Endometrial microvascular endothelial cells (primary cell): ENCODE results near the gene ABCC11. TPM values are rescaled to one million over a fixed set of nuclear protein-coding genes. Genes with fewer than 3 reads are reported as not detected.
"Not testable (repeated sequence)": the region's sequence is repeated elsewhere in the genome, so short reads cannot be mapped to it uniquely, and the experiment has no call there.

Source experiments
- in situ Hi-C: cut with HindIII; loops from 2 replicates; pipeline ENCODE4 v1.10.0; 2017; ENCODE audit warnings: low sequenced_read_pairs, low pct_unique_long_range_greater_than_20kb; ENCODE audit errors: inconsistent ontology term
- total RNA-seq: library from RNA; depleted of rRNA; stranded (reverse); fragments of >200 nt; gene quantifications from one replicate; pipeline ENCODE4 v1.2.3, GENCODE V29; 2015; ENCODE audit errors: inconsistent ontology term

The ABCC11 gene
- total RNA-seq, 1 donor from 2014 or later: not detected

DNA sequence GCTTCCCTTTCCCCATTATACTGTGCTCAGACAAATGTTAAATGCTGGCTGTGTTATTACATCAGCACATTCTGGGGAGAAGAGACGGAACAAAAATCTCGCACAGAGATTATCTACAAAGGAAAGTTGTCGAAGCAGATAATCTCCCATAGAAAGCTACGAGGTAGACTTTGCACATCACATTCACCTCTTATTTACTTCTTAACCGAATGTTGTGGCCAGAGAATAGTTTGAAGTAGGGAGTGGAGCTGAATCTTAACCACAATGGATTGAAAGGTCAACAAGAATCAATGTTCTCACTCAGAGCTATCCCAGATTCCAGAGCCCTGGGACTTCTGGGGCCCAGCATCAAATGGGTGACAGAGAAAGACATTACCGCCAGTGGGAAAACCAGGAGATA, 31.6 kb downstream of the ABCC11 start:
- in situ Hi-C loops: no loop called here

DNA sequence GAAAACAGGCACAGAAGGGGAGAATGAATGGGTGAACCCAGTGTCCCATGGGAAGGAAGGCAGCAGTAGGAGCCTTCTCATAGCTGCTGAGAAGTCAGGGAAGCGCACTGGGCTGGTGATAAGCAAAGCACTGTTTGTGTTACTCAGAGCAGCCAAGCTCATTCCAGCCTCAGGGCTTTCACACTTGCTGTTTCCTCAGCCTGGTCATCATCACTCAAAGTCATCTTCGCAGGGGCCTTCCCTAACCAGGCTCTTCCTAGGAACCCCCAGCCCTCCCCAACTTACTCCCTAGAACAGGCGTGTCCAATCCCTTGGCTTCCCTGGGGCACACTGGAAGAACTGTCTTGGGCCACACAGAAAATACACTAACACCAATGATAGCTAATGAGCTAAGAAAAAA, 35.3 kb downstream of the ABCC11 start:
- in situ Hi-C loops: no loop called here

DNA sequence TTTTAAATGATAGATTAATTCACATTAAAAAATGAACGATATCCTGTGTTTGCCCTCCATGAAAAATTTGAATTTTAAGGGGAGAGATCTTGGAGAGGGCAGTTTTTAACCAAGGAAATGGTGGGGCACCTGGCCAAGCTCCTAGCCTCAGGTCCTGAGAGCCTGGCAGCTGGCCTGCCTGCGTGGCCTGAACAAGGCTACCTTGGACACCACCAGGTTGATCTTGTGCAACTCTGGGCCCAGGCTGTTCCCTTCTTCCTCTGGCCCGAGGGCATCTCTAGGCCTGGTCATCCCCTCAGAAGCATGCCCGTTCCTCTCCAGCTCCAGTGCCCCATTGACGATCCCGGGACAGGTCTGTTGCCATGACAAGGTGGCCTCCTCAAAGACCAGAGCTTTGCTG, 36.6 kb downstream of the ABCC11 start:
- in situ Hi-C loops: no loop called here

DNA sequence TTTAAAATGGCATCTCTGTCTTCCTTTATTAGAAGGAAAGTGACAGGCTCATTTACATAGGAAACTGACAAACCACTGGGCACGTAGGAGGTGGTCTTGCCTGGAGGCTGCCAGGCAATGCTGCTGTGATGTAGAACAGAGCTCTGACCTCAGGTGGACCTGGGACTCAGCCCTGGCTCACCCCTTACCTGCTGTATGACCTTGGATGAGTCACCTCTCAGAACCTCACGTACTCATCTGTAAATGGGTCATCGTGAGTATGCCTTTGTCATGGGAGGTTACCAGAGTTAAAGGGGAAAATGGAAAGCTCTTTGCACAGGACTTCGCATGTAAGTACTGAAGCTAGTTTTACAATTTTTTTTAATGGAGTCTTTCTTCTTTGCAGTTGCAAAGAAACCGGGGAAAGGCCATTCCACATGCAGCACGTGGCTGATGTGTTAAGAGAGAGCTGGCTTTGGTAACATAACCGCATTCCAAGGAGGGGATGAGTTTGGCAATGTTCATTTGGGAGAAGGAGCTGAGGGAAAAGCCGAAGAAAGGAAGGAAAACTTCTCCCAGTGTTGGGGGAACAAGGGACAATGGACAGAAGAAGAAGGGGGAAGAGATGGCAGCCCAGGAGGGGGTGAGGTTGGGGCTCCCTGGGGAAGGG, 40.6 kb downstream of the ABCC11 start:
- in situ Hi-C loops: no loop called here

DNA sequence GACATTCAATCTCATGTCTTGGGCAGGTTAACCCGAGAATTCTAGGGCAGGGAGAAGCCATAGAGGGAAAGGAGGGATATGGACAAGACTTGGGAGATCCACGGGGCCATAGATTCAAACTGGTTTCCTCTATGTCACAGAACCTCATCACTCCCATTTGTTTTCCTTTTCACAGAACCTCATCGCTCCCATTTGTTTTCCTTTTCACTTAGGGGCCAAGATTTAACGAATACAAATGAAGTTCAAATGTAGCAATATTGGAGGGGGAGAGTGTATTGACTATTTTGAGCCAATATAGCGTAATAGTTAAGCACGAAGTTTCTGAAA, 42.6 kb downstream of the ABCC11 start:
- in situ Hi-C loops: no loop called here

DNA sequence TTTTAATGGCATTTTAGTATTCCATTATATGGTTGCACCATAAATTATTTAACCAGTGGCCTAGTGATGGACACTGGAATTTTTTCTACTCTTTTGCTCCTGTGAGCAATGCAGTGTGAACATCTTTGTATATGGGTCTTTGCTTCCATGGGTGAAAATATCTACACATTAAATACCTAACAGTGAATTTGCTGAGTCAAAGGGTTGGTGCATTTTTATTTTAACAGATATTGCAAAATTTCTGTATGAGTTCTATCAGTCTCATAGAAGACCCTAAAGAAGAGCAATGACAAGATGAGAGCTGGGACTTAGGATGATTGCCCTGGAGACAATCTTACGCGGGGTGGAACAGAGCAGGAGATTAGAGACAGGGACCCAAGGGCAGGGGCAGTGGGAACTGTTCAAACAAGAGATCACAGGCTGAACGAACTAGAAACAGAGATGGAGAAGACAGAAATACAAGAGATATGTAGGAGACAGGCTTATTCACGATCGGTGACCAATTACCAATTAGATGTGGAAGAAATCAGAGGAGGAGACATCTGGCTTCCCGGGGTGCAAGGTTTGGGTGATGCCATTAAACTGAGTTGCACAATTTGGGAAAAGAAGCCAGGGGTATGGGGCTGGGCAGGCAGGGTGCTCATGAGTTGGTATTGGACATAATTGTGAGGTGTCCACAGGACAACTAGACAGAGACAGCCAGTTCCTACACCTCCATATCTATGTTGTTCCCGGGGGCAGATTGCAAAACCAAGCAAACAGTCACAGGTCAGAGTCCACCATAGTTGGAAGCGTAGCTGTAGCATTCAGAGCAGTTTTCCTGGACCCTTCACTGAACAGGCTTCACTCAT, 43.1 kb downstream of the ABCC11 start:
- in situ Hi-C loops: no loop called here

DNA sequence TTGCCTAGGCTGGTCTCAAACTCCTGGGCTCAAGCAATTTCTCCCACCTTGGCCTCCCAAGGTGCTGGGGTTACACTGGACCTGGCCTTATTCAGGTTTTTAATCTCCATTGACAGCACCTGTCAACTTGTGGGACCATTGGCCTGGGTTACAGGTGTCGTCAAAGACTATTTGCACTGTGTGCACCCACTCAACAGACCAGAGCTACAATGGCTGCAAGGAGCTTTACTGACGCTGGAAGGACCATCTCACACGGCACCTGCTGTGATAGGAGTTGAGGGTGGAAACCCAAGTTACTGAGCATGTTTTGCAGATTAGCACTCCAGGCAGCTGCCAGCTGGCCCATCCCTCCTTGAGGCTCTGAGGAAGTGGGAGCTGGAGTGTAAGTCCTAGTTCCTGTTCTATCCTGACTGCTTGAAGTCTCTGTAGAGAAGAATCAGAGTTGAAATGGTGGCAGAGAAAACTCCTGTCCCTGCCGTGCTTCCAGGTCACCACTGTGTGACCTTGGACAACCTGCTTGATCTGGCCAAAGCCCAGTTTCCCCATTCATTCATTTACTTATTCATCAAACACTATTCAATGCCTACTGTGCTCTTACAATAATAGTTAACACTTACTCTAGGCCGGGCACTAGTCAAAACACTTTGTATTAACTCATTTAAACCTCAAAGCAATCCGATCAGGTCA, 45.7 kb downstream of the ABCC11 start:
- in situ Hi-C loops: no loop called here

DNA sequence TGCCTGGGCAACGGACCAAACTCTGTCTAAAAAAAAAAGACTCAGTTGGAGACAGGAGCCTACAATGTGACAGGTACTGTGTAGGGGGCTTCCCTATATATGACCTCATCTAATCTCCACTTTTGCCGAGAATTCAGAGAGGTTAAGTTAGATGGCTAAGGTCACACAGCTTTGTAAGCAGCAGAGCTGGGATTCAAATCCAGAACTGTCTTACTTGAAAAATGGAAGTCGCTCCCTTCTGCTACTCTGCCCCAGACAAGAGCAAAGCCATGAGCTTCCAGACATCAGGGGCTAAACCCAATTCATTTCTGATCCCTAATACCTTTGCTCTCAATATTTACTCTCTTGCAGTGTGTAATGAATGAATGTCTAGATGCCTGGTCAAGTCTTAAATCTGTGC, 50.0 kb downstream of the ABCC11 start:
- in situ Hi-C loops: no loop called here

DNA sequence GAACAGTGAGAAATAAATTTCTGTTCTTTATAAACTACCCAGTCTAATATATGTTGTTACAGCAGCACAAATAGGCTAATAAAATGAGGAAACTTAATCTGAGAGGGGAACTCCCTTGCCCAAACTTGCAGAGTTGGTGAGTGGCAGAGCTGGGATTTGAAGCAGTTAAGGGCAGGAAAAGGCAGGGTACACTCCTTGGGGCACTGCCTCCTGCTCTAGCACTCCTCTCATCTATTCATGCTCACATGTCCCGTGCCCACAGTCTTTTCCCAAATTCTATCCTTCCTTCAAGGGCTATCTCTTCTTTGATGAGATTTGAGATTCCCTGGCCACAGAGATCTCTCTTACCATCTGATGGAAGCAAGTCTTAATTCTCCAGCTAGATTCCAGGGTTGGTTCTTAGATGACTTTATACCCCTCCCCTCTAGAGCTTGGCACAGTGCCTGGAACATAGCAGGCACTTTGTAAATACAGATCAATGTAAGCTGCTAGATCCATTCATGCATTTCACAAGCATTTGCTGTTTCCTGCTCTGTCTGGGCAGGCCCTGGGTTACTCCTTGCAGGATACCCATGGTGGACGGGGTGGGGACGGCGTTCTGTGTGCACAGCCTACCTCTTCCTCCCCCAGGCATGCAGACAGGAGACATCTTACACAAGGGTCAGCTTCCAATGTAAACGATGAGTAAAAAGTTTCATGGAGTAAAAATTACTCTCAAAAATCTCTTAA, 52.3 kb downstream of the ABCC11 start:
- in situ Hi-C loops: no loop called here

DNA sequence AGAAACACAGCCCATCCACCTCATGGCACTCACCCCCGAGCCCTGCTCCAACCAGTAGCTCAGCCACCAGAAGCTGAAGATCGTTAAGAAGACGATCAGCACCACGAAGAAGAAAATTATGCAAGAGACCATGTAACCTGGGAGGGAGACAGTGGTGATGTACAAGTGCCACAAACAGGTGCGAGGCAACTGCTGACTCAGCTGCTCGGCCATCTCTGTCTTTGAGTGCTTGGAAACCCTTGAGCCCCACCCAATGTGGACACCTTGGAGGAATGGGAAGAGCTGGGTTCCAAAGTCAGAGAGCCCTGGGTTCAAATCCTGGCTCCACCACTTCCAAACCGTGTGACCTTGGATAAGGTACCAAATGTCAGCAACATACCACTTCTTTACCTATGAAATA, 53.5 kb downstream of the ABCC11 start:
- in situ Hi-C loops: no loop called here

DNA sequence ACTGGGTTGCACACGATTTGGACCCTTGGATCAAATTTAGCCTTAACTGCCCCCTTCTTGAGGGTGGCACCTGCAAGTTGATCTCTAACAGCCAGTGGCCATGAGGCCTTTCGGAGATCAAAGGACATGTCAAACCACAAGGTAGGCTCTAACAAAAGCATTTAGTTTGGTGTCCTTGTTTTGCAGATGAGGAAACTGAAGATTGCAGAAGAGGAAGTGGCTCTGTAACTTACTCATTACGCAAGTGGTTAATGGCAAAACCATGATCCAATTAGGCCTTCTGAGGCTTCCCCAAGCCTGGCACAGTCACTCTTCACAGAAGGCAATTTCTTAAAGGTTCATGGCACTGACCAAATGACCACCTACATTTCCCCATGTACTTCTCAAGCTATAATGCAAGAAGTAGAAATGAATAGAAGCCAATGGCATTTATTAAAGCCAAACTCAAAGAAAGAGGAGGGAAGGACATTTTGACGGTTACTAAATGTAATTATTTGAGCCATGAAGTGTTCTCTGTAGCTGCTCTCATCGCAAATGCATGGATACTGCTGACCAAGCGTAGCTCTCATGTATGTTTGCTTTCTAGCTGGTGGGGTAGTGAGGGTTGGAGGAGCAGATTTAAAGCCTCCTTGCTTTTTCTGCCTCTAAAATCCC, 58.8 kb downstream of the ABCC11 start:
- in situ Hi-C loops: no loop called here

DNA sequence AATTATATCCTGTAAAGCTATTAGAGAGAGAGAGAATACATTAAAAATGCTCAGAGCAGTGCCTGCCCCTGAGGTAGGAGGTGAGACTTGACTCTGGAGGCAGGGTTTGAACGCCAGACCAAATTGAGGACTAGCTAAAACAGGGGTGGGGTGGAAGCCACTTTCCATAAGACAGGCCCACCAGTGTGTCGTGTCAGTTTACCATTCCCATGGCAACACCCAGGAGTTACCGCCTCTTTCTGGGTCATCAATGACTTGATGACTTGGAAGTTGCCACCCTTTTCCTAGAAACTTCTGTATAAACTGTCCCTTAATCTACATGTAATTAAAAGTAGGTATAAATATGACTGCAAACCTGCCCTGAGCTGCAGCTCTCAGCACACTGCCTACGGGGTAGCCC, 59.6 kb downstream of the ABCC11 start:
- in situ Hi-C loops: no loop called here

DNA sequence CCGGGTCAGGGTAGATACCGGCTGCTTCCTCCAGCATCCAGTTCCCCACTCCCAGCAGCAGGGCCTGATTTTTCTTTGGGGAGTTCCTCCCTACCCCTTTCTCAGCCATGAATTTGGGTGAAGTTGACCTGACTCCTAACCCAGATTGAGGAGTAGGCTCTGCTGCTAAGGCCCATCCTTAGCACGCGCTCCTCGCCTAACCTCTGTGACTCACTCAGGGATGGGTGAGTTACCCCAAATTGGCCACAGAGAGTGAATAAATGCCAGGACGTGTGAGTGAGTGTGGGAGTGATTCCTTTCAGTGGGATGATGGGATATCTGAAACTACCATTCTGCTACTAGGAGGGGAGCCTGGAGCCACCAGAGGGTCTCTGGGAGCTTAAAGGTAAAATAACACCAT, 62.7 kb downstream of the ABCC11 start:
- in situ Hi-C loops: no loop called here

DNA sequence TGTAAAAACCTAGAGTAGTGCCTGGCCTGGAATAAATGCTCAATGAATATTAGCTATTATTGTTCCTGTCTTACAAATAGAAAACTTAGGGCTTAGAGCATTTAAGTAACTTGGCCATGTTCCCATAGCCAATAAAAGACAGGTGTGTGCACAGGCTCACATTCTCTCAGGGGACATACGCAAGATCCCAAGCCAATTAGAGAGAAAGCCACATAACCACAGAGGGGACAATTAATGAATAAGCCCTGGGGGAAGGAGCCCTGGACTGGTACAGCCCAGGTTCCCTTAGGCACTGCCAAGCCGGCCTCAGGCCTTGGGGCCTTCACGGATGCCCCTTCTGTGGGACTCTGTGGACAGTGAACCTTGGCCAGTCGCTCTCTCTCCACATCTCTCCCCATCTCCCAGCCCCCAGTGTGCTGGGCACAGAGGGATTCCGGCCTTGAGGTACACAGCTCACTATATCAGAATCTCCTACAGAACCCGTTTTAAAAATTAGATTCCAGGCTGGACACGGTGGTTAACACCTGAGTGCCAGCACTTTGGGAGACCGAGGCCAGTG, 64.3 kb downstream of the ABCC11 start:
- in situ Hi-C loops: no loop called here

DNA sequence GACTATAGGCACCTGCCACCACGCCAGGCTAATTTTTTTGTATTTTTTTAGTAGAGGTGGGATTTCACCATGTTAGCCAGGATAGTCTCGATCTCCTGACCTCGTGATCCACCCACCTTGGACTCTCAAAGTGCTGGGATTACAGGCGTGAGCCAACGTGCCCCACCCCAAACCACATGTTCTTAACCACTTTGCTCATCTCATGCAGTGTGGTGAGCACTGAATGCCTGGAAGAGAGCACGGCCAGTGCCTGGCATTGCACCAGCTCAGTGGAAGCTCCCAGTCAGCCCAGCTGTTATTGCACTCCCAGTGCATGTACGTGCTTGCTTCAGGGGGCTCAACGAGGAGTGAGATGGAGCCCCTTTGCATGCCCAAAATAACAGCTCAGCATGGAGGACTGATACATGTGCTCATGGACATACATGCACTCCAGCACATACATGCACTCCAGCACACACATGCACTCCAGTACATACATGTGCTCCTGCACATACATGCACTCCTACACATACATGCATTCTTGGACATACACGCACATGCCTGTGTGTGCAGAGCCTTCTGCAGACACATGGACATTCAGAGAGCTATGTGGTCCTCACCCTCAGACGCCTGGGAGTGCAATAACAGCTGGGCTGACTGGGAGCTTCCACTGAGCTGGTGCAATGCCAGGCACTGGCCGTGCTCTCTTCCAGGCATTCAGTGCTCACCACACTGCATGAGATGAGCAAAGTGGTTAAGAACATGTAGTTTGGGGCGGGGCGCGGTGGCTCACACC, 65.4 kb downstream of the ABCC11 start:
- in situ Hi-C loops: not testable (repeated sequence)

DNA sequence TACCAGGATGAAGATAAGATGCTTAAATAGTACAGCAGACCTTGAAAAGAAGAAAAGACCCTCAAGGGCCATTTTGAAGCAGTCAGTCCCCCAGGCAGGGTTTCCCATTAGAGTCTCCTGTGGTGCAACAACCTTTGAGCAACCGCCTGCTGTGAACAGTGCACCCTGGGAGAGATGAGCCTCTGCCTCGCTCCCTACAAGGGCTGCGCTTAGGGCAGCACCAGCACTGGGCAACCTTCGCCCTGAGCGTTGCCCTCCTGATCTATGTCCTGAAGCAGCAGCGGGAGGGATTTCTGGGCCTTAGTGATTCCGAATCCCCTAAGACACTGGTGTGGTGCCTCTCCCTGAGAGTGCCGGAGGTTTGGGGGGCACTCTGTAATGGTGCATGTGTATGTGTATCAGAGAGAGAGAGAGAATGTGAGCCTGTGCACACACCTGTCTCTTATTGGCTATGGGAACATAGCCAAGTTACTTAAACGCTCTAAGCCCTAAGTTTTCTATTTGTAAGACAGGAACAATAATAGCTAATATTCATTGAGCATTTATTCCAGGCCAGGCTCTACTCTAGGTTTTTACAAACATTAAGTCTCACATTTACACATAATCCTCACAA, 66.4 kb downstream of the ABCC11 start:
- in situ Hi-C loops: no loop called here

DNA sequence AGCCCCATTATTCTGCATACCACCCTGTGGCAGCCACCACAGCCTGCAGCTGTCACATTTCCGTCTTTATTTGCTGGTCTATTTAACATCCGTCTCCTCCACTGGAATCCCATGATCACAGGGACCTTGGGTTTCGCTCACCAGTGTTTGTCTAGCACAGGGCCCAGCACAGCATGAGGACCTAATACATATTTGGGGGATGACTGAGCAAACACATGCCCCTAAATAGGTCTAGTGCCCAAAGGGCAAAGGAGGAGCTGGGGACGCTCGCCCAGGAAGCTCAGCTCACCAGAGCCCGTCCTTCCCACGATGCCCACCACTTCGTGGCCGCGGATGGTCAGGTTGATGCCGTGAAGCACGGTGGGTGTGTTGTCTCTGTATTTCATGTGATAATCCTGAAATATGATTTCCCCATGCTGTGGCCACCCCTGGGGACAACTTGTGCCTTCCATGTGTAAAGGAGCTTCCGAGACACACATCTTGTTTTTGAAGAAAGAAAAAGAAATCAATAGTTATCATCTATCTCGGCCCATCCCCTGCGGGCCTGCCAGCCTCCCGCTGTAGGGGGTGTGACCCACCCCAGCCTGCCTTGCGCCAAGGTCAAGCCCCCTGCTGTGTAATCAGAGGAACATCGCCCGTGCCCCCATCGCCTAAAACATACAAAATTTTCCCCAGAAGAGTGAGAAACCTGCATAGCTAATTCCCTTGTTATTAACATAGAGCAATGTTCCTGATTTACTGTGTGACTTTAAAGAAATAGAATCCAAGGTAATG, 70.5 kb downstream of the ABCC11 start:
- in situ Hi-C loops: no loop called here
